ENCODE data around the gene PIAS4.

PIAS4 gene

DNA sequence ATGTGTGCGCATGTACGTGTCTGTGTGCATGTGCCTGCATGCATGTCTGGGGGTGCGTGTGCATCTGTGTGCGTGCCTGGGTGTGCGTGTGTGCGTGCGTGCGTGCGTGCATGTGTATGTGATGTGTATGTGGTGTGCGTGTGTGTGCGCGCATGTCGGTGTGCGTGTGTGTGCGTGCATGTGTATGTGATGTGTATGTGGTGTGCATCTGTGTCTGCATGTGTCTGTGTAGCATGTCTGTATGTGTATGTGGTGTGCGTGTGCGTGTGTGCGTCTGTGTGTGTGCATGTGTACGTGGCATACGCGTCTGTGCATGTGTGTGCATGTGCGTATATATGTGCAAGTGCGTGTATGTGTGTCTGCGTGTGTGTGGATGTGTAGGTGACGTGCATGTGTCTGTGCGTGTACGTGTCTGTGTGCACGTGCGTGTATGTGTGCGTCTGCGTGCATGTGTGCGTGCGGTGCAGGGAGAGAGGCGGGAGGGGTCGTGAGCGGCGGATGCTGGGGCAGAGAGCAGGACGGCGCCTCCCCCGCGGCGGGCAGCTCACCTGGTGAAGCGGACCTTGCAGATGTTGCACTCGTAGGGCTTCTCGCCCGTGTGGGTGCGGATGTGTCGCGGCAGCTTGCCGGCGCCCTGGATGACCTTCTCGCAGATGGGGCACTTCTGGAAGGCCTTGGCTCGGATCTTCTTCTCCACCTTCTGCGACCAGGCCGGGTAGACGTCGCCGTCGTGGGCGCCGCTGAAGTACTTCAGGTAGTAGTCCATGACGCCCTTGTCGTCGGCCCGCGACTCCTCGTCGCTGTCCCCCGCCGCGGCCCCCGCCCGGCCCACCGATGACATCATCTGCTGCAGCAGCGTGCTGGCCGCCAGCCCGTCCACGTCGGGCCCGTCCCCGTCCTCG is 46.1 kb downstream of the PIAS4 start:
- no peak for FAIRE-seq
- no peak for DNase-seq (ENCODE audit: extremely low spot score, insufficient read length, low read depth)

DNA sequence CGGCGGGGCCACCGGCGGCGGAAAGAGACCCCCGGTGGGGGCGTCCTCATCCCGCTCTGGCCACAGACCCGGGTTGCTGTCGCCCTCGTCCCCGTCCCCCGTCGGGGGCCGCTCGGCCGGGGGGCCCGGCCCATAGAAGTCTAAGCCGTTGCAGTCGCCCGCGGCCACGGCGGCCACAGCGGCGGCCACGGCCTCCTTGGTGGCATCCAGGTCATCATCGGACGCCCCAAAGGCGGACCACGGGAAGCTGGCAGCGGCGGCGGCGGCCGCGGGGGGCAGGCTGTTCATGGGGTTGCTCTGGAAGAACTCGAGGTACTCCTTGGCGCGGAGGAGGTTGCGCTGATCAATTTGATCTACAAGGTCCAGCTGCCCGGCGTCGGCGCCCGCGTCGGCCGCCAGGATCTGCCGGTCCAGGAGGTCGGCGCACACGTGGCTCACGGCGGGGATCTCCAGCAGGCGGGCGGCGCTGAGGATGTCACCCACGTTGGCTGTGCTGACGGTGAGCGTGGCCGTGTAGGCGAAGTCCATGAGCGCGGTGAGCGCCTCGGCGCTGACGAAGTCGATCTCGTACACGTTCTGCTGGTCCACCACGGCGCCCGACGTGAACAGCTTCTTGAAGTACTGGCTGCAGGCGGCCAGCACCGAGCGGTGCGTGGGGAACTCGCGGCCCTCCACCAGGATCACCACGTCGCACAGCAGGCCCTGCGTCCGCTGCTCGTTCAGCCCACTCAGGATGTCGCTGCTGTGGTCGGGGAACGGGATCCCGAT is 47.1 kb downstream of the PIAS4 start:
- FAIRE-seq, result no peak
- DNase-seq (ENCODE audit: extremely low spot score, insufficient read length, low read depth), result no peak

DNA sequence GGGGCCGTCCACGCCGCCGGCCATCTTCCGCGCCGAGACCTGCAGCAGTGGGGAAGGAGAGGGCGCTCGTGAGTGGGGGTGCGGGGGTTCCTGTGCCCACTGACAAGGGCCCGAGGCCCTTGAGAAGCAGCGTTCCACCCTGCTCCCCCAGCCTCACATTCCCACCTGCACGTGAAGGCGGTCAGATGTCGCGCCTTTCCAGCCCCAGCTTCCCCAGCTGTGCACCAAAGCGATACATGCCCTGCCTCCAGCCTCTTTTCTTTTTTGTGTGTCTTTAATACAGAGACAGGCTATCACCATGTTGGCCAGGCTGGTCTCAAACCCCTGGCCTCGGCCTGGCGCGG is 47.6 kb downstream of the PIAS4 start:
- no peak for FAIRE-seq

DNA sequence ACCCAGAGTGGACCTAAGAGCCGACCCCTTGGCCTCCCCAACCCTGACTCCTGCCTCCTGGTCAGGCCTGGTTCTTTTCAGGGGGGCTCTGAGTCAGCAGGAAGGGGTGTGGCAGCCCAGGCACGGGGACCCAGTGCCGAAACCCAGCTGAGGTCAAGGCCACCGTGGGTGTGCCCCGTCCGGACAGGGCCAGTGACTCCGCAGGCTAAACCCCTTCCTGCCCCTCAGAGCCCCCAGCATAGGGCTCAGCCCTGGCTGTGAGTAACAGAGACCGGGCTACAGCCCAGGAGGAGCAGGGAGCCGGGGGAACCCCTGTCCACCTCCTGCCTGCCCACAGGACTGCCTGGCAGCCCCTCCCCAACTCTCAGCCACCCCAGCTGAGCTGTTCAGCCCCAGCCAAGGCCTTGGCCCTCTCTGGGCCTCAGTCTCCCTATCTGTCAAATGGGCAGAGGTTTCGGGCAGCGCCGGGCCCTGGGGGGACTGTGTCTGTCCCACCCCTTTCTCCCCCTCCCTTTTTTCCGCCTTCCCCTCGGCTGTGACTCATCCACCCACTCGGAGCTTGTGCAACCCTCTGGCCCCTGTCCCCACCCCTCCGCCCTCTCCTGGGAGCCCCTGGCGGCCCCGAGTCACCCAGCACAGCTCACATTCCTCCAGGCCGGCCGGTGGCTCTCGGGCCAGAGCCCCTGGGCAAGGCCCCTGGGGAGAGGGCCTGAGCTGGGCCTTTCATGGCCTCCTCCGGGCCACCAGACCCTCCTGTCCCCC is 50.6 kb downstream of the PIAS4 start:
- FAIRE-seq, result no peak
- no peak for DNase-seq (ENCODE audit: extremely low spot score, insufficient read length, low read depth)

More for the DNA sequence above, 47.6 kb downstream of the PIAS4 start:
- no peak for DNase-seq (ENCODE audit: extremely low spot score, insufficient read length, low read depth)

DNA sequence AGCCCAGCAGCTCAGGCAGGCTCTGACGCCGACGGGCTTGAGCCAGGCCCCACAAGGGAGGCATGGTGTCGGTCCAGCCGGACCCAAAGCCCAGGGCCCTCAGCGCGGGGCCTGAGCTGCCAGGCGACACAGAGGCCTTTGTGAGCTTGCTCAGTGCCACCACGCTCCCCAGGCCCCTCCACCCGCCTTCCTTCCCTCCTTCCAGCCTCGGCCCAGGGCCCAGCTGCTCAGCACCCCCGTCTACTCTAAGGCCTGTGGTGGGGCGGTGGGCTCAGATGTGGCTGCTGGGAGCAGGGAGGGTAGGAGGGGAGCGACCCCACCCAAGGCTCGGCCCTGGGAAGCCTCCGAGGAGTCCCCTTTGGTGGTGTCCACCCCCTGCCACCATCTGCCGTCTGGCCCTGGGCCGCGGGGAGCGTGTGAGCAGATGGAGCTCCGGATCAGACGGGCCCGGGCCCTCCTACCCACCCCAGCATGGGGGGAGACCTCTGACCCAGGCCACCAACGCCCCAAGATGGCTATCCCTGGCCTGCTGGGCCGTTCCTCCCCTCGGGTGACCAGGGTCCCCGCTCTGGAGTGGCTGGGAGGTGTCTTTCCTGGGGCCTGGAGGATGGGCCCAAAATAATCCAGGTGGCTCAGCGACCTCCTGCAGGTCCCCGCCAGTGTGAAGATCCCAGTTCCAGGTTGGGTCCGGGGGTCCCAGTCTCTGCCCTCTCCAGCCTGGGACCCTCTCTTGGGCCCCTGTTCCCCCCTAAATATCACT is 51.3 kb downstream of the PIAS4 start:
- FAIRE-seq, result no peak
- no peak for DNase-seq (ENCODE audit: extremely low spot score, insufficient read length, low read depth)

DNA sequence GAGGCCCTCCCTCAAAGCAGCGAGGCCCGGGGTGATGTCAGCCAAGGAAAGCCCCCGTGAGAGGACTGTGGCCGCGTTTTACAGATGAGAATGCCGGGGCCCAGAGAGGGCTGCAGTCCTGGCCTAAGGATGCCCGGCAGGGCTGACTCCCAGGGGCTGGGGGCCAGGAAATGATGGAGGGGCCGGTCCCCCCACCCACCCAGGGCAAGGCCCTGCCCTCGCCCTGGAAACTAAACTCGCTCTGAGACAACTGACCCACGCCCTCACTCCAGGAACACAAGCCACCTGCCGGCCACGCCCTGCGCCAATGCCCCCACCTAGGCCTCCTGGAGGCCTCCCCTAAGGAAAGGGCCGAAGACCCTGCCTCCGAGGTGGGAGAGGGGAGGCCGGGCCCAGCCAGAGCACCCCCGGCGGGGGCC is 51.9 kb downstream of the PIAS4 start:
- DNase-seq (ENCODE audit: extremely low spot score, insufficient read length, low read depth) (no peak), FAIRE-seq (no peak)

DNA sequence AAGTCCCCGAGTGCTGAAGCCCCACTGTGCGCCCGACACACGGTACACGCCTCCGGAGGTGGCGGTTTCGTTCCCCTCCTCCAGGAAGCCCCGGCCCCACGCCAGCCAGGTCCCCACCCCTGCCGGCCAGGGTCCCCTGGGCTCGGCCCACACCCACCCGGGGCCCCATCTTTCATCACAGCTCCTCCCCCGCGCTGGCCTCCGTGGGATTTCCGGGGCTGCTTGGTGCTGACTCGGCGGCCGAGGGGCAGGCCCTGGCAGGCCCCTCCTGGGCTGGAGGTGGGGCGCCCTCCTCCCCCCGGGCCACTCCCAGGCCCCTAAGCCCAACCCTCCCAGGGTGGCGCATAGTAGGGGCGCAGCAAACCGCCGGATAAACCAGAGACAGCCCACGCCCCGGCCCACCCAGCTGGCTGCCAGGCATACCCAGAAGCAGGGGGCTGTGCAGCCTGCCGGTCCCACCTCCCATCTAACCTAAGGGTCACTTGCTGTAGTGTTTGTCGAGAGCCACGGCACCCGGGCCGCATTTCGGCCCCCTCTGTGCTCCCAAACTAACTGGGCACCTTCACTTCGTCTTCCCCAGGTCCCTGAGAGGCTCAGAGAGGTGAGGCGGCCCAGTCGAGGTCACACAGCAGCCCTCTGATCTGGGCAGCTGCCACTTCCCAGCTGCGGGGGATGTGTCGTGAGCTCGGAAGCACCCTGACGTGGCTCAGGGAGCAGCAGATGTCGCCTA is 52.5 kb downstream of the PIAS4 start:
- FAIRE-seq, result peak; percentile 70
- no peak for DNase-seq (ENCODE audit: extremely low spot score, insufficient read length, low read depth)

DNA sequence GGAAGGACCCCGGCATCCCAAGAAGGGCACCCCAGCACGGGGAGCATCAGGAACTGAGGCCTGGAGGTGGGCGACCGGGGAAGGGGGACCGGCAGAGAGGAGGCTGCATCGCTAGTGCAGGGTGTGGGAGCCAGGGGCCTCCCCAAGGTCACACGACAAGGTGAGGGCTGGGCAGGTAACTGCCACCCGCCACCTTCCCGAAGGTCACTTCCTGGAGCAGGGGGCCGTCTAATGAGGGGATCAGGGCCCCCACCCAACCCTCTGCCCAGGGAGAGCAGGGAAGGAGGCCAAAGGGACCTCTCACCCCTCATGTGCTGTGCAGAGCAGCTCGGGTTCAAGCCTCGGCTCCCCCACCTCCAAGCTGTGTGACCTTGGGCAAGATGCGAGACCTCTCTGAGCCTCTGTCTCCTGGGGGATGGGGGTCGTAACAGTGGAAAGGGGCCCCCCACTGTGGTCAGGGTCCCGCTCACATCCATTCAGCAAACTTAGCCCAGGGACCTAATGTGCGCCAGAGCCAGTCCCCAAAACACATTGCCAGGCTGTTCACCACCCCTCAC is 53.2 kb downstream of the PIAS4 start:
- DNase-seq (ENCODE audit: extremely low spot score, insufficient read length, low read depth), result no peak
- FAIRE-seq, result no peak

DNA sequence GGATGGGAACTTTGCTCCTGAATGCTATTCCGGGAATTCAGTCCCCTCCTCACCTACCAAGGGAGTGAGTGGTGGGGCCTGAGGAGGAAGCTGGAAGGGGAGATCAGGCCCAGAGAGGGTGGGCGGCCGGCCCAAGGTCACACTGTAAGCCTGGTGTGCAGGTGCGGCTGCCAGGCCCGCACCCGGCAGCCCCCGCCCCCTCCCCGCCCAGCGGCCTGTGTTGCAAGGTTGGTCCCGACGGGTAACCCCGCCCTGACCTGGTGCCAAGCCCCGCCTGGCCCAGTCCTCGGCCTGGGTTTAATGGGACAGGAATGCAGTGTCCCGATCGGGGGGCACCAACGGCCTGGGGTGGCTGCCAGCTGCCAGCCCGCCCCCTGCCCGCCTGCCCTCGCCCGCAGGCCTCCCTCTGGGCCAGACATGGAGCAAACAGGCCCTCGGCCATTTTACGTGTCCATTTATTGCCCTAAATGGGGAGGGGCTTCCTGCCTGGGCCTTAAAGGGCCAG is 53.7 kb downstream of the PIAS4 start:
- DNase-seq (ENCODE audit: extremely low spot score, insufficient read length, low read depth), result no peak

DNA sequence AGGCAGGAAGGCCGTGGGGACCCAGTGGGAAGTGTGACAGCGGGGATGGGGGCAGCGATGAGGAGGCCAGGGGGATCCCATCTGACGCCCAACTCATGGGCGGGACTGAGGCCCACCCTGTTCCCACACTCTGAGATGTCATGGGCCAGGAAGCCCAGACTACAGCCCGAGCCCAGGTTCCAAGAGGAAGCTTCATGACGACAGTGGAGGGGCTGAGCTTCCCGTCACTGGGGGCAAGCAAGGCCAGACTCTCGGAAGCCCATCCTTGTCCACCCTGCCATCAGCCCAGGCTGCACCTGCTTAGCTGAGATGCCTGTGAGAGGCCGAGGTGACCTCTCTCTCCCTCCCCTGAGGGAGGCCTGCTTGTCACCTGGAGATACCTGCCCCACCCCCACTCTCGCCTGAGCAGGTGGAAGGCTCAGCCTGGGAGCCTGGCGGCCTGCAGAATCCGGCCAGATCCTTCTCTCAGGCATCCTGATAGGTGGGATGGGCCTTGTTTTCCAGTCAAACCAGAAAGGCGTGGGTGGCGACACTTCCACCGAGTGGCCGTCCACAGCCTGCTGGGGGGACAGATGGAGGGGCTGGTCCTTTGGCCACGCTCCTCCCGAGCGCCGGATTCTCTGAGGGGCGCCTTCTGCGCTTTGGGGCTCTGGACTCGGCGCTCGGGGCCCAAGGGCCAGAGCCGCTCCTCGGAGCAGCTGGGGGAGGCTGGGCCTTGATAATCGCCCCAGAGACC is 54.3 kb downstream of the PIAS4 start:
- no peak for FAIRE-seq
- no peak for DNase-seq (ENCODE audit: extremely low spot score, insufficient read length, low read depth)

More for the DNA sequence above, 53.7 kb downstream of the PIAS4 start:
- no peak for FAIRE-seq

DNA sequence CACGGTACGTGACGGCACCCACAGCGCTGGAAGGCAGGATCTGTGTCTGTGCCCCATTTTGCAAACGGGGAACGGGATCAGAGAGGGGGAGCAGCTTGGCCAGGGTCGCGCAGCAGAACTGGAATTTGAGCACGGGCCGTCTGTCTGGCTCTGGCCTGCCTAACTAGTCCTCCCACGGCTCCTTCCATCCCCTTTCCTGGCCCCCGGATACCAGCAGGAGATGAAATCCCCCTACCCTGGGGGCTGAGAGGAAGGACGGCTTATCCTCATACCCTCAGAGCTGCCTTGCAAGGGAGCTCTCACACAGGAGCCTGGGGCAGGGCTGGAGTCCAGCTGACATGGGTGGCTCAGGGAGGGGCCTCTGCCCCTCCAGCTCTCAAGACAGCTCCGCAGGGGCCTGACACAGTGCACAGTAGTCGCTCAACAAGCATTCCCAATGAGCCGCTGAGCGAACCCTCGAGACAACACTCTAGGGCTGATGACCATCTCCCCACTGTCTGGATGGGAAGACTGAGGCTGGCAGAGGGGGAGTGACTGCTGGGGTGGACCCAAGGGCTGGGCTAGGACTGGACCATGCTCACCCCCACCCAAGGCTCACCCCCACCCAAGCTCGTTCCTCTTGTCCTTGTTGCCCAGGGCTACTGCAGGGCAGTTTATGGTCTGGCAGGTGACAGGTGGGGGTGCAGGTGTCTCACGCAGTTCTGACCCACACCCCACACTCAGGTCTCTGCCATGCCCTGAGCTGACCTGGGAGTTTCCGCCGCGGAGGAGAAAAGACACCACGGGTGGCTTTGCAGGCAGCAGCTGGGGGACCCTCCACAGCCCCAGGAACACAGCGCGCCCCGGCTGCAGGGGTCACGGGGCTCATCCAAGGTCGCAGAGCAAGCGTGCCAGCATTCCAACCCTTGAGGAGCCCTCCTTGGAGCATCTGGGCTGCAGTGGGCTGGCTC is 55.2 kb downstream of the PIAS4 start:
- FAIRE-seq, result no peak
- DNase-seq (ENCODE audit: extremely low spot score, insufficient read length, low read depth), result no peak

DNA sequence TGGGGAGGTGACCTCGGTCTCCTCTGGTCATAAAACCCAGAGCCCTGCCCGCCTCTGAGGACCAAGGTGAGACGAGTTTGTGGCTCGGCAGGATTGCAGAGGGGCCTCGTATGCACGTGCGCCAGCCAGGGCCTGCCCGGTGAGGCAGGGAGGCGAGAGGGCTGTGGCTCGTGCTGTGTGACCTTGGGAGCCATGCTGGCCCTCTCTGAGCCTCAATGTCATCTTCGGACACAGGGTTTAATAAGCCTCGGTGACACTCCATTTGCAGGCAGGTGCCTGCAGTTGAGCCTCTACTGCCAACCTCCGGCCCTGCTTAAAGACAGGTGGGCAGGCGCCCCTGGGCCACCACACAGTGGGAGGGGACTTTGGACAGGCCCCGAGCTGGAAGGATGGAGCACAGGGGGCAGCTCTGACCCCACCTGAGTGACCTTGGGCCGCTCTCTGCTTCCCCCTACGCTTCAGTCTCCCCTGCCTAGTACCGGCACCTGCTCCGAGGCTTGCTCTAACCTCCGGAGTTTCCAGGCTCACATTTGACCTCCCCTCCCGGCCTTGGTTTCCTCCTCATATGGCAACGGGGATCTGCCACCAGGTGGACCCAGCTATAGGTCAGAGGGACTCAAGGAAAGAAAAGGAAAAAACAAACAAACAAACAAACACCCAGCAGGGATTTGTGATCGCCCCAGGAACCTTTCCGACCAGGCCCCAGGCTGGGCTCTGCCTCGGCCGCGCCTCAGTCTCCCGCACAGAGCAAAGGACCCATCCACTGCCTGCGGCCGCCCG is 56.0 kb downstream of the PIAS4 start:
- FAIRE-seq, result peak; percentile 62

DNA sequence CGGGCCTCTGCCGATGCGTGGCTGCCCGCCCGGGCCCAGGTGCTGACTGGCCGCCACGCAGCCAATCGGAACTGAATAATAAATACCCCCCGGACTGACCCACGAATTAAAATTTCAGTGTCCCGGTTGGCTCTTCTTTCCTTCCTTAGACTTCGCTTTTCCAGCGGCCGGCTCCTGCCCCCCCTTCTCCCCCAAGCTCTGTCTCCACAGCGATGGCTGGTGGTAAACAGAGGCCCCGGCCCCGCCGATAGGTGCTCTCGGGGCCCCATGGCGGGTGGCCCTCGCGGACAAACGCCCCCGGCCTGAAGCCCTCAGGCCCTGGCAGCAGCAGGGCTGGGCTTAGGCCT is 56.6 kb downstream of the PIAS4 start:
- DNase-seq (ENCODE audit: extremely low spot score, insufficient read length, low read depth) (no peak), FAIRE-seq (no peak)

More for the DNA sequence above, 56.0 kb downstream of the PIAS4 start:
- DNase-seq (ENCODE audit: extremely low spot score, insufficient read length, low read depth), result no peak

DNA sequence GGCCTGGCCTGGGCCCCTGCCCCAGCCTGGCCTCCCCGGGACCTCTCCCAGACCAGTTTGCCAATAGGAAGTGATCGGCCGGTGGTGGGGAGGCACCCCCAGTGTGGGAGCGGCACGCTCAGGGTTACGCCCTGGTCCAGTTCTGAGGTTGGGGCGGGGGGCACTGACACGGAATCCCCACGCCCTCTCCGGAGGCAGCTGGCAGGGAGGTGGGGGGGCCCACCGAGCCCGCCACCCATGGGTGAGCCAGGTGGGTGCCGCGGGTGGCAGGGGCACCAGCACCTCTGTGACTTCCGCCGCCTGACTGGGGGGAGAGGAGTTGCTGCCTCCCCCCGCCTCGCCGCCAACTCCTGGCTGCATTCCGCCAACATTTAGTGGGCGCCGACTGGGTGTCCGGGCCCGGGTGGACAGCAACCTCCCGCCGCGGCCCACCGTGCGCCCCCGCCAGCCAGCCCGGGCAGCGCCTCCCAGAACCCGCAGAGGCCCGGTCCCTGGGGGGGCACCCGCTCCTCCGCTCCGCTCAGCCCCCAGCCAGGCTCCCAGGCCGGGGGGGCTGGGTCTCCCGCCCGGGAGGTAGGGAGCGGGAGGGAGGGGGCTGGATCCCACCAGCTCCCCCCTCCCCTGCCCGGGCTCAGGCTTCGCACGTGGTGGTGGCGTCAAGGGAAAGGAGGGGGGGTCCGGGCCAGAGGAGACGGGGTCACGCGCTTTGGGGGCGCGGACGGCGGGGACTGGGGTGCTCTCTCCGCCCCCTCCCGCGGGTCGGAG is 57.1 kb downstream of the PIAS4 start:
- no peak for FAIRE-seq
- DNase-seq (ENCODE audit: extremely low spot score, insufficient read length, low read depth), result no peak

DNA sequence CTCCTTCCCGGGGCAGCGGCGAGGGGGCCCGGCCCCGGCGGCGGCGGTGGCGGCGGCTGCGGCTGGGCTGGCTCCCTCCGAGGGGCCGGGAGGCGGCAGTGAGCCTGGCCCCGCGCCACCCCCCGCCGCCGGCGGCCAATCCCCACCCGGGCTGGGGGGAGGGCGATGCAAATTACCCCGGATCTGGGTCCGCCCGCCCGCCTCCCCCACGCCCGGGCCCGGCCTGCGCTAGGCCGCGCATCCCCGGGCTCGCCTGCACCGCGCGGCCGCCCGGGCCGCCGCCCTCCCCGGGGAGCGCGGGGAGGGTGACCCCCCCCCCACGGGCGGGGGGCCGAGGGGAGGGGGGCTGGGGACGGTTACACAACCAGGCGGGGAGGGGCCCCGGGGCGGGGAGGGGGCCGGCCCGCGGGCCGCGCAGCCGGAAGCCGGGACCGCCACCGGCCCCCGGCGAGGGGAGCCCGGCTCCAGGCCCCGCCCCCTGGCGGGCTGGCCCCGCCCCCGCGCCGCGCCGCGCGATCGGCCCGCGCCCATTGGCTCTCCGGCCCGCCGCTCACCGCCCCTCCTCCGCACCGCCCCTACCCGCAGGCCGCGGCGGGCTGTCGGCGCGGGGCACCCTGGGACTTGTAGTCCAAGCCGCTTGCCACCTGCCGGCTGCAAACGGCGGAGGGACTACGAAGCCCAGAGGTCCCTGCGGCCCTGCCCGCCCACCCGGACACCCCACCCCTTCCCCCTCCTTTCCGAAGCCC is 58.1 kb downstream of the PIAS4 start:
- DNase-seq (ENCODE audit: extremely low spot score, insufficient read length, low read depth) (peak; percentile 99), FAIRE-seq (peak; percentile 91)
